SK-N-MC (cell line): Measurements from ENCODE around the gene TPPP.

Source experiments
- EZH2 ChIP-seq: fragments of 200-600 bp; sonication (generic); IDR thresholded peaks from one replicate; pipeline ENCODE4 v1.6.1; 2017; ENCODE audit warnings: antibody characterized with exemption
- POLR2AphosphoS5 ChIP-seq: IDR thresholded peaks from 2 replicates; pipeline ENCODE4 v1.6.1; 2012; ENCODE audit warnings: mild to moderate bottlenecking, low read depth, low read length, borderline replicate concordance

GRCh38 chr5:717143-717542 lies 24.0 kb upstream of the TPPP start:
- TF ChIP-seq POLR2AphosphoS5 (no peak), EZH2 (no peak)
